Parathyroid adenoma (tissue), 2 donors: ENCODE measurements around the gene ROCK2.

Experiments
- H2AFZ ChIP-seq: fragments of 300-600 bp; sonication (generic); one replicate; pipeline ENCODE4 v1.7.0; 2017; ENCODE audit warnings: antibody characterized with exemption, mild to moderate bottlenecking
- H3K27ac ChIP-seq: fragments of 300-600 bp; sonication (generic); one replicate; pipeline ENCODE4 v1.7.0; 2017
- H3K27me3 ChIP-seq: fragments of 300-600 bp; sonication (generic); one replicate; pipeline ENCODE4 v1.7.0; 2017; ENCODE audit warnings: low read length; ENCODE audit not compliant: control insufficient read depth, insufficient read depth
- H3K36me3 ChIP-seq: fragments of 300-600 bp; sonication (generic); one replicate; pipeline ENCODE4 v1.7.0; 2017; ENCODE audit warnings: low read length; ENCODE audit not compliant: control insufficient read depth, insufficient read depth
- H3K4me1 ChIP-seq: fragments of 300-600 bp; sonication (generic); one replicate; pipeline ENCODE4 v1.7.0; 2017; ENCODE audit warnings: control low read depth
- H3K4me2 ChIP-seq: fragments of 300-600 bp; sonication (generic); one replicate; pipeline ENCODE4 v1.7.0; 2017; ENCODE audit warnings: low read length
- H3K4me3 ChIP-seq: fragments of 300-600 bp; sonication (generic); one replicate; pipeline ENCODE4 v1.7.0; 2017; ENCODE audit warnings: low read depth, low read length
- H3K79me2 ChIP-seq: fragments of 300-600 bp; sonication (generic); one replicate; pipeline ENCODE4 v1.7.0; 2017; ENCODE audit warnings: control low read depth
- H3K9ac ChIP-seq: fragments of 300-600 bp; sonication (generic); one replicate; pipeline ENCODE4 v1.7.0; 2017; ENCODE audit warnings: mild to moderate bottlenecking
- H3K9me3 ChIP-seq: fragments of 300-600 bp; sonication (generic); one replicate; pipeline ENCODE4 v1.7.0; 2017; ENCODE audit warnings: low read length; ENCODE audit not compliant: control insufficient read depth
- TF ChIP-seq, protein P1 (sequence below): fragments of 300-600 bp; sonication (generic); IDR thresholded peaks from one replicate; pipeline ENCODE4 v1.7.0; 2017; ENCODE audit warnings: antibody characterized with exemption, mild to moderate bottlenecking
- donor health status: primary hyperparathyroidism.

ROCK2 gene

DNA sequence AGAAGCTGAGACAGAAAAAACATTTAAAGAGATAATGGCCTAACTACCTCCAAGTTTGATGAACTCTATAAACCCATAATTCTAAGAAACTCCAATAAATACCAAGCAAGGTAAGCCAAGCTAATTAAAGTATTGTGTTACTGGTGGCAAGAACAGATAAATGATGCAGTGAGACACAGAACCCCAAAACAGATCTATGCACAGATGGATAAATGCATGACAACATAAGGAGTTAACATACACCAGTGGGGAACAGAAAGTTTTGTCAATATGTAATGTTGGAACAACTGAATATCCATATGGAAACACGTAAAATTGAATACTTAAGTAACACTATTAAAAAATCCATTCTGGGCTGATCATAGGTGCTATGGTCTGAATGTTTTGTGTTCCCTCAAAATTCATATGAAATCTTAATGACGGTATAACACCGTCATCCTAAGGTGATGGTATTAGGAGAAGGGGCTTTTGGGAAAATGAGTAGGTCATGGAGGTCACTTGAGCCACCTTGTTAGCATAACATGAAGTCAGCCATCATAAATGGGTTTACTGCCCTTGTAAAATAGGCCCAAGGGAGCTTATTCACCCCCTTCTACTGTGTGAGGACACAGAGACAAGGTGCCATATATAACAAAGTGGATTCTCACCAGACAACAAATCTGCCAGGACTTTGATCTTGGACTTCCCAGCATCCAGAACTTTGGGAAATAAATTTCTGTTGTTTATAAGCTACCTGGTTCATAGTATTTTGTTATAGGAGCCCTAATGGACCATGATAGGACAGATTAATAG, 102.8 kb downstream of the ROCK2 start:
- Histone ChIP-seq H3K27ac (no peak overlapping the region), H2AFZ (no peak overlapping the region), H3K4me2 (no peak overlapping the region), H3K4me3 (no peak overlapping the region), H3K9me3 (no peaks in the 10 kb centered on the region), H3K9ac (no peak overlapping the region), H3K36me3 (no peaks in the 10 kb centered on the region), H3K79me2 (peaks cover 3% of the 10 kb centered on the region), H3K27me3 (no peaks in the 10 kb centered on the region), H3K4me1 (no peaks in the 10 kb centered on the region)
- TF ChIP-seq, protein P1, sequence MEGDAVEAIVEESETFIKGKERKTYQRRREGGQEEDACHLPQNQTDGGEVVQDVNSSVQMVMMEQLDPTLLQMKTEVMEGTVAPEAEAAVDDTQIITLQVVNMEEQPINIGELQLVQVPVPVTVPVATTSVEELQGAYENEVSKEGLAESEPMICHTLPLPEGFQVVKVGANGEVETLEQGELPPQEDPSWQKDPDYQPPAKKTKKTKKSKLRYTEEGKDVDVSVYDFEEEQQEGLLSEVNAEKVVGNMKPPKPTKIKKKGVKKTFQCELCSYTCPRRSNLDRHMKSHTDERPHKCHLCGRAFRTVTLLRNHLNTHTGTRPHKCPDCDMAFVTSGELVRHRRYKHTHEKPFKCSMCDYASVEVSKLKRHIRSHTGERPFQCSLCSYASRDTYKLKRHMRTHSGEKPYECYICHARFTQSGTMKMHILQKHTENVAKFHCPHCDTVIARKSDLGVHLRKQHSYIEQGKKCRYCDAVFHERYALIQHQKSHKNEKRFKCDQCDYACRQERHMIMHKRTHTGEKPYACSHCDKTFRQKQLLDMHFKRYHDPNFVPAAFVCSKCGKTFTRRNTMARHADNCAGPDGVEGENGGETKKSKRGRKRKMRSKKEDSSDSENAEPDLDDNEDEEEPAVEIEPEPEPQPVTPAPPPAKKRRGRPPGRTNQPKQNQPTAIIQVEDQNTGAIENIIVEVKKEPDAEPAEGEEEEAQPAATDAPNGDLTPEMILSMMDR: no peak

DNA sequence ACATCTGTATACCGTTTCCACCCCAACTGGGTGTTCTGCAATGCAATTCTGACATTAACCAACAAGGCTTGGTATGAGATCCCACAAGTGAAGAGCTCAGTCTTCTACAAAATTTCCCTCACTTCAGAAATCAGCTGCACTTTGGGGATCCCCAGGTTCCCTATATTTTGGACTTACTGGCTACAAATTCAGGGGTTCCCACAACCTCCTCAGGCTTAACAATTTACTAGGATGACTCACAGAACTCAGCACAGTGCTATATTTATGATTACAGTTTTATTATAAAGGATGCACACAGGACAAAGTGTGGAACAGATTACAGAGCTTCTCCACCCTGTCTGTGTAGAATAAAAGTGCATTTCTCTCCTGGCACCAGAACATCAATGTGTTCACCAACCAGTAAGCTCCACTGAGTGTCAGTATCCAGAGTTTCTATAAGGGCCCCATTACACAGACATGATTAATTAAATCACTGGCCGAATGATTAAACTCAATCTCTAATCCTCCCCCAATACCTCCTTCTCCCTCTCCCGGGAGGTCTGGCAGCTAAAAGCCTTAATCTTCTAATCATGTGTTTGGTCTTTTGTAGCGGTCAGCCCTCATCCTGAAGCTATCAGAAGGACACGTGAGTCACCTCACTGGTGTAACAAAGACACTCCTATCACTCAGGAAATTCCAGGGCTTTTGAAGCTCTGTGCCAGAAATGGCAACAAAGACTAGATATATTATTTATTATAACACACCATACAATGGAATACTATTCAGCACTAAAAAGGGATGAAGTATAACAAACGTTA, 104.6 kb downstream of the ROCK2 start:
- no peak overlapping the region for H2AFZ ChIP-seq
- no peak overlapping the region for H3K4me2 ChIP-seq
- H3K4me3 ChIP-seq: no peak overlapping the region
- H3K27me3 ChIP-seq: no peaks in the 10 kb centered on the region
- H3K9ac ChIP-seq: no peak overlapping the region
- no peak overlapping the region for H3K27ac ChIP-seq
- H3K4me1 ChIP-seq: no peaks in the 10 kb centered on the region
- TF ChIP-seq, protein P1: no peak
- H3K9me3 ChIP-seq: no peaks in the 10 kb centered on the region
- no peaks in the 10 kb centered on the region for H3K79me2 ChIP-seq
- no peaks in the 10 kb centered on the region for H3K36me3 ChIP-seq

DNA sequence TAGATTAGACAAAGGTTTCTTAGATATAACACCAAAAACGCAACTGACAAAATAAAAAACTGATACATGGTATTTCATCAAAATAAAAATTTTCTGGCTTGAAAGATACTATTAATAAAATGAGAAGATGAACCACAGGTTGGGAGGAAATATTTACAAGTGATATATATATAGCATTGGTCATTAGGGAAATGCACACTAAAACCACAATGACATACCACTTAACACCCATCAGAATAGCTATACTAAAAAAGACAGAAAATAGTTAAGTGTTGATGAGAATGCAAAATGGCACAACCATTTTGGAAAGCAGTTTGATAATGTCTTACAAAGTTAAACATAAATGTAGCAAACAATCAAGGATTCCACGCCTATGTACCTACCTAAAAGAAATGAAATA, 105.3 kb downstream of the ROCK2 start:
- TF ChIP-seq, protein P1: no peak
- Histone ChIP-seq H3K4me2 (no peak overlapping the region), H3K9me3 (no peaks in the 10 kb centered on the region), H3K79me2 (no peaks in the 10 kb centered on the region), H3K4me3 (no peak overlapping the region), H3K9ac (no peak overlapping the region), H3K4me1 (no peaks in the 10 kb centered on the region), H3K27me3 (no peaks in the 10 kb centered on the region), H2AFZ (no peak overlapping the region), H3K27ac (no peak overlapping the region), H3K36me3 (no peaks in the 10 kb centered on the region)

DNA sequence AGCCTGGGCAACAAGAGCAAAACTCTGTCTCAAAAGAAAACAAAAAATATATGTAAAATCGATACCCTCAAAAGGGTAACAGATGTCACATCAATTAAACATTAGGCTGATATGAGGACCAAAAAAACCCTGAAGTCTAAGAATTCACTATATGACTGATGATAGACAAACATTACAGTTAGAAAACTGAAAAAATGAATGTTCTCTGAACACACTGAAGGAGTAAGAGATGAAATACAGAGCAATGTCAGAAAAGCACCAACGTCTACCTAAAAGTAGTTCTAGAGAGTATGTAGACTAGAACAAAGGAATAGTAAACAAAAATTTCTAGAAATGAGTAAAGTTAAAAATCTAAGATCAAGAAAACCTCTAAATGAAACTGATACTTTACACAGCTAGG, 107.3 kb downstream of the ROCK2 start:
- H3K4me1 ChIP-seq: no peaks in the 10 kb centered on the region
- no peak overlapping the region for H3K4me3 ChIP-seq
- TF ChIP-seq, protein P1: no peak
- H2AFZ ChIP-seq: no peak overlapping the region
- no peak overlapping the region for H3K9ac ChIP-seq
- H3K36me3 ChIP-seq: no peaks in the 10 kb centered on the region
- H3K9me3 ChIP-seq: no peaks in the 10 kb centered on the region
- H3K79me2 ChIP-seq: no peaks in the 10 kb centered on the region
- no peaks in the 10 kb centered on the region for H3K27me3 ChIP-seq
- no peak overlapping the region for H3K27ac ChIP-seq
- no peak overlapping the region for H3K4me2 ChIP-seq
